Left ventricle myocardium inferior (tissue), 1 donor: ENCODE results near the gene METTL21C. TPM values are rescaled to one million over a fixed set of nuclear protein-coding genes. Genes with fewer than 3 reads are reported as not detected.

ENCODE experiments used
- DNase-seq: peaks from one replicate; pipeline ENCODE4 v3.0.0-alpha.2; 2020
- H3K27ac ChIP-seq: fragments of 200-600 bp; replicated peaks from 2 replicates; pipeline ENCODE4 v1.8.0; 2021
- H3K27me3 ChIP-seq: fragments of 200-600 bp; 2 replicates; pipeline ENCODE4 v1.8.0; 2021; ENCODE audit warnings: low read depth
- H3K36me3 ChIP-seq: fragments of 200-600 bp; 2 replicates; pipeline ENCODE4 v1.8.0; 2021
- H3K4me1 ChIP-seq: fragments of 200-600 bp; 2 replicates; pipeline ENCODE4 v1.8.0; 2021
- H3K4me3 ChIP-seq: fragments of 200-600 bp; 2 replicates; pipeline ENCODE4 v1.8.0; 2021; ENCODE audit warnings: mild to moderate bottlenecking, moderate library complexity
- H3K9me3 ChIP-seq: fragments of 200-600 bp; replicated peaks from 2 replicates; pipeline ENCODE4 v1.8.0; 2021
- intact Hi-C: fragments of 100-400 bp; cut with micrococcal nuclease; formaldehyde crosslinking; loops from one replicate; pipeline ENCODE4 v1.11.0; 2022
- total RNA-seq: library from RNA; stranded (reverse); fragmentation: NEBNext Ultra II Directional; extraction: Animal tissue kit (Norgen Biotek cat#: 25700); gene quantifications from one replicate; pipeline ENCODE4 v1.2.1, GENCODE V29; 2021
- TF ChIP-seq, protein P1 (sequence below): fragments of 200-600 bp; IDR thresholded peaks from 2 replicates; pipeline ENCODE4 v1.8.0; 2021; ENCODE audit warnings: antibody characterized with exemption, mild to moderate bottlenecking, borderline replicate concordance
- donor health status: DM: no; HTN: yes; CAD: no; lungs with severe emphysema.

The METTL21C gene
- total RNA-seq, 1 donor from 2014 or later: not detected

DNA sequence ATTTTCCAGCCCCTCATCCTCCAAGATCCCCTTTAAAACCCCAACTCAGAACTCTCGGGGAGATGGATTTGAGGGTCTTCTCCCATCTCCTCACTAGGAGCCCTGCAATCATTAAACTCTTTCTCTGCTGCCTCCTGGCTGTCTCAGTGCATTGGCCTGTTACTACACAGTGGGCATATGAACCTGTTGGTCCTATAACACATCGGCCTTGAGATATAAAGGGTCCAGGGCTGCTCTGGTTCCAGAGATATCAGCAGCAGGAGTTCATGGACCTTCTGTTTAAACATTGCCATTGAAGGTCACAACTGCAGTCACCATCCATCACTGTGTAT, 3.8 kb upstream of the METTL21C start:
- H3K36me3 ChIP-seq: no peaks in the 10 kb centered on the region
- H3K4me1 ChIP-seq: peaks cover 17% of the 10 kb centered on the region
- no peak for DNase-seq
- peaks cover 13% of the 10 kb centered on the region for H3K9me3 ChIP-seq
- H3K4me3 ChIP-seq: no peak overlapping the region
- intact Hi-C loops: no loop called here
- no peak overlapping the region for H3K27ac ChIP-seq
- peaks cover 8% of the 10 kb centered on the region for H3K27me3 ChIP-seq
- TF ChIP-seq, protein P1, sequence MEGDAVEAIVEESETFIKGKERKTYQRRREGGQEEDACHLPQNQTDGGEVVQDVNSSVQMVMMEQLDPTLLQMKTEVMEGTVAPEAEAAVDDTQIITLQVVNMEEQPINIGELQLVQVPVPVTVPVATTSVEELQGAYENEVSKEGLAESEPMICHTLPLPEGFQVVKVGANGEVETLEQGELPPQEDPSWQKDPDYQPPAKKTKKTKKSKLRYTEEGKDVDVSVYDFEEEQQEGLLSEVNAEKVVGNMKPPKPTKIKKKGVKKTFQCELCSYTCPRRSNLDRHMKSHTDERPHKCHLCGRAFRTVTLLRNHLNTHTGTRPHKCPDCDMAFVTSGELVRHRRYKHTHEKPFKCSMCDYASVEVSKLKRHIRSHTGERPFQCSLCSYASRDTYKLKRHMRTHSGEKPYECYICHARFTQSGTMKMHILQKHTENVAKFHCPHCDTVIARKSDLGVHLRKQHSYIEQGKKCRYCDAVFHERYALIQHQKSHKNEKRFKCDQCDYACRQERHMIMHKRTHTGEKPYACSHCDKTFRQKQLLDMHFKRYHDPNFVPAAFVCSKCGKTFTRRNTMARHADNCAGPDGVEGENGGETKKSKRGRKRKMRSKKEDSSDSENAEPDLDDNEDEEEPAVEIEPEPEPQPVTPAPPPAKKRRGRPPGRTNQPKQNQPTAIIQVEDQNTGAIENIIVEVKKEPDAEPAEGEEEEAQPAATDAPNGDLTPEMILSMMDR: no peak

DNA sequence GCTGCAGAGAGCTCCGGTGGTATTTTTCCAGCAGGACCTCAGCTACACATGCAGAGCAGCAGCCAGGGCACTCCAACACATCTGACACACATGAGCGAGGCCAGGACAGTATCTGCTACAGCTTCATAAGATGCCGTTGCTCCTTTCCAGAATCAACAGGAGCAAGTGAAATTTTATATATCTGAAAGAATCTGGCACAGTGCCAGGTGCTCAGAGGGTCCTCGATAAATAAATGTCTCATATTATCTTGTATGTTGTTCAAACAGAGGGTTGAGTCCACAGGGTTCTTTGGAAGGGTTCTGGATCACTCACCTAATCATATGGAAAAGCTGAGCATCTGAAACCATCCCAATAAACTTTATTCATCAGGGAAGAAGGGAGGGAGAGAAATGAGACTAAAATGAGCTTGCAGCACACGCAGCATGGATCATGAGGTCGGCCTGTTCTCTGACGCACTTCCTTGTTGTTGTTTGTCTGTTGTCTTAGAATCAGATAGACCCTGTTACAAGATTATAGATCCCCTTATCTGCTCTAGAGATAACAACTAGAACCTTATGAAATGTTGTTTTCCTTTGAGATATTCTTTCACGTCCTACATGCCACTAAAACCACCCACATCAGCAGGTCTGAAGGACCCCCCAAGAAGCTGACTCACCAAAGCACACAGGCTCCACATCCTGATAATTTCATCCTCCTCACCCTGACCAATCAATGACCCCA, 3.2 kb upstream of the METTL21C start:
- intact Hi-C loops: no loop called here
- Histone ChIP-seq H3K27me3 (peaks cover 13% of the 10 kb centered on the region), H3K27ac (no peak overlapping the region), H3K4me3 (no peak overlapping the region), H3K9me3 (peaks cover 13% of the 10 kb centered on the region), H3K4me1 (peaks cover 17% of the 10 kb centered on the region), H3K36me3 (no peaks in the 10 kb centered on the region)
- DNase-seq: no peak
- TF ChIP-seq, protein P1: no peak

DNA sequence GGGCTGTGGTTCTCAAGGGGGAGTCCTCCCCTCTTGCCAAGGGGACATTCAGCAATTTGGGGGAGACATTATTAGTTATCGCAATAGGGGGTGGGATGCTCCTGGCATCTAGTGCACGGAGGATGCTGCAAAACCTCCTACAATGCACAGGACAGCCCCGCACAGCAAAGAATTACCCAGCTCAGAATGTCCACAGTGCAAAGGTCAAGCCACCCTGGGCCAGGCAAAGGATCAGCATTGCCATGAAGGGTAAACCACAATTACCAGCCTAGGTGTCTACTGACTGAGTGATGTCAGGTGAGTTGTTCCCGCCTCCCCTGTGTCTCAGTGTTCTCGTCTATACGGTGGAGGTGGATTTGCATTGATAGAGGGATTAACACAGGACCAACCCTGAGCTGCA, 2.4 kb upstream of the METTL21C start:
- H3K9me3 ChIP-seq: peaks cover 13% of the 10 kb centered on the region
- no peaks in the 10 kb centered on the region for H3K36me3 ChIP-seq
- intact Hi-C loops: no loop called here
- peaks cover 18% of the 10 kb centered on the region for H3K27me3 ChIP-seq
- H3K4me3 ChIP-seq: no peak overlapping the region
- TF ChIP-seq, protein P1: no peak
- peaks cover 17% of the 10 kb centered on the region for H3K4me1 ChIP-seq
- H3K27ac ChIP-seq: no peak overlapping the region
- DNase-seq: no peak

DNA sequence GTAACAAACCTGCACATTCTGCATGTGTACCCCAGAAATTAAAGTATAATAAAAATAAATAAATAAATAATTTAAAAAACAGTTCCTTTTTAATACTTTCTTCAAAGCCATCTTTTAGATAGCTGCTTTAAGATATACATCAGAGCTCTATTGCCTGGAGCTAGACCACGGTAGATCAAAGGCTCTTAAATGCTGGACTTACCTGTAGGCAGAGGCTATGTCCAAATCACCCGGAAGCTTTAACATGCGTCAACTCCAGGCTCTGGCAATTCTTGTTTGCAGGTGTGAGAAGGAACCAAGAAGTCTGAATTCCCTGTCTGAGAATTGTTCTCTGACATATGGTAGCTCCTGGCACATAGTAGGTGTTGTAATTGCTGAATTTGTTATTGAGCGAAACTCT, 1.6 kb upstream of the METTL21C start:
- intact Hi-C loops: no loop called here
- Histone ChIP-seq H3K4me3 (no peak overlapping the region), H3K27me3 (peaks cover 25% of the 10 kb centered on the region), H3K36me3 (no peaks in the 10 kb centered on the region), H3K4me1 (peaks cover 17% of the 10 kb centered on the region), H3K27ac (no peak overlapping the region), H3K9me3 (peaks cover 13% of the 10 kb centered on the region)
- DNase-seq: no peak
- TF ChIP-seq, protein P1: no peak

DNA sequence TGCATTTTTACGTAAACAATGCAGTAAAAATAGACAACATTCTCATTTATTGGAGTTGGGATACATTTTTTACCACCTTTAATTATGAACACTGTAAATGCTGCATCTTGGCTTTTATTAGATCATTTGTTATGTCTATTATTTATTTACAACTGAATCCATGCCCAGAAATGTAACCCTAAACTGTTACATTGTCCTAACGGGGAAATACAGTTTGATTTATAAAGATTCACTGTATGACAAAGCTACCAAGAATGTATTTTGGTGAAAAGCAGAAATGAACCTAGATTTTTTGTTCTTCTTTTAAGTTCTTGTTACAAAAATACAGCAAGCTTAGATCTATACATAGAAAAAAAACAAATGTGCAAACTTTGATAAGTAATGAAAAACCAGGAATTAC, 1.1 kb downstream of the METTL21C start:
- intact Hi-C loops: no loop called here
- peaks cover 3% of the 10 kb centered on the region for H3K4me1 ChIP-seq
- H3K9me3 ChIP-seq: peaks cover 8% of the 10 kb centered on the region
- no peak overlapping the region for H3K27ac ChIP-seq
- H3K36me3 ChIP-seq: no peaks in the 10 kb centered on the region
- TF ChIP-seq, protein P1: no peak
- DNase-seq: no peak
- H3K27me3 ChIP-seq: peaks cover 33% of the 10 kb centered on the region
- H3K4me3 ChIP-seq: no peak overlapping the region
